Activated gamma-delta T cell treated with anti-CD3 and anti-CD28 coated beads, Interleukin-2, amount 50 U/mL, for 16 hours (primary cell): Measurements from ENCODE around the gene ZFP69.
"Not testable (repeated sequence)": the region's sequence is repeated elsewhere in the genome, so short reads cannot be mapped to it uniquely, and the experiment has no call there.

ENCODE experiments used
- DNase-seq: peaks from one replicate; pipeline ENCODE4 v3.0.0-alpha.2; 2020; ENCODE audit warnings: low read depth

The ZFP69 gene

GRCh38 chr1:40476924-40477677 is at the start of gene ZFP69:
ZFP69 (plus strand) TSS chr1:40477290; CDS start chr1:40479362, 2,072 bp downstream.
- peak; percentile 53 for DNase-seq

DNA sequence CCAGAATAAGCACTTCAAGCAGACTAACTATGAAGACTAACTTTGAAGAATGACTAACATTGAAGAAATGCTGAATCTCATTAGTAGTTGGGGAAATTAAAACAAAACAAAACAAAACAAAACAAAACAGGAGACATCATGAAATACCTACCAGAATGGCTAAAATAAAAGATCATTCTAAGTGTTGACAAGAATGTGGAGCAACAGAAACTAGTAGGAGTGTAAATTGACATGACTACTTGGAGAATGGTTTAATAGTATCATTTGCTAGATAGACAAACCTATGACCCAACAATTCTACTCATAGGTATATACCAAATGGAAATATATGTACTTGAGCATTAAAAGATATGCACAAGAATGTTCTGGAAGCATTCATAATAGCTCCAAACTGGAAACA is 45.7 kb upstream of the ZFP69 start:
- no peak for DNase-seq

DNA sequence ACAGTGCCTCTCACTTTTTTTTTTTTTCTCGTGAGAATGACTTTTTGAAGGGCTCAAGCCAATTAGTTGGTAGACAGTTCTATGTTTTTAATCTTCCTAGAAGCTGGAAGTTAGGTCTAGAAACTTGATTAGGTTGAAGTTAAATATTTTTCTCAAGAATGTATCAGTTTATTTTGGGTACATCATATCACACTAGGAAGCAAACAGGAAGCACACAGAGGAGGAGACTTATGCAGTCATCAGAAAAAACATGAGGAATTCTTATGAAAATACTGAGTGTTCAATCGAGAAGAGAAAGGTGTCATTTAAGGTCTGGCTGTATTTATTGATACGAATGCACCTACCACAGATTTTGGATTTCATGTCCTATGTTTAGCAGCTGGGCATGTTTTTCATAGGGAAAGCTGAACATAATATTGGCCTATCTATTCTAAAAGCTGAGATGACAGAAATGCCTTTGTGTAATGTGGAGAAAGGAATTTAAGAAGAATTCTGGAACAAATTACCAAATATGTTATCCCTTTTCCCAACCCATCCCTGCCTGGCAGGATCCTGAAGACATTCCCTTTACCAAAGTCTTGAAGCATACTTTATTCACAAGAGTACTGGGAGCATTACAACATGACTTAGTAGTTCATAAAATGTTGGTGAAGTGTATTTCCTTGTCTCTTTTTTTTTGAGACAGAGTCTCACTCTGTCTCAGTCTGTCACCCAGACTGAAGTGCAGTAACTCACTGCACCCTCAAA is 44.3 kb upstream of the ZFP69 start:
- DNase-seq = no peak

DNA sequence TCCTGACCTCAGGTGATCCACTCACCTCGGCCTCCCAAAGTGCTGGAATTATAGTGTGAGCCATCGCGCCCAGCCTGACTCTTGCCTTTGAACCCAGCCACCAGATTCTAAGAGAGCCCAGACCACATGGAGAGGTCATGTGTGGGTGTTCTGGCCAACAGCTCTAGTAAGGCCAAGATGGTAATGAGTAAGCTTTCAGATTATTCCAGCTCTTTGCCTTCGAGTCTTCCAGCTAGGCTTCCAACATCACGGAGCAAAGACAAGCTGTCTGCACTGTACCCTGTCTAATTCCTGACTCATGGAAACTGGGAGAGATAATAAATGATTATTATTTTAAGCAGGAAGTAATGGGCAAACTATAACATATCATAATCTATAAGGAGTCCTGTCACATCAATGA is 41.6 kb upstream of the ZFP69 start:
- no peak for DNase-seq

DNA sequence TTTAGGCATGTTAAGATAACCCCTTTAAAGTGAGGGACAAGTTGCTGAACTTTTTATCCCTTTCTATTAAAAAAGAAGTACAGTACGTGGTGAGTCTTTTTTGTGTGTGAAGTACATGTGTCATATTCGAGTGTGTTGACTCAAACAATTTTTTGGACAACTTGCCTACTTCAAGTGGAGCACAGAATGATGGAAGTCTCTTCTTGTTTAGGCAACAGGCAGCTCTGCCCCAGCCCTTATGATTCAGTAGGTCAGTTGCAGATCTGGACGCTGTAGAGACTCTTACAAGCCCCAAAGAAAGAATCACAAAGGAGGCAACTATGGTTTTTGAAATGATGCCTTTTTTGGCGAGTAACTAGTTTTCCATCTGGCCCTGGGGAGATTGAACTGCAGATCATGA is 41.2 kb upstream of the ZFP69 start:
- DNase-seq = no peak

DNA sequence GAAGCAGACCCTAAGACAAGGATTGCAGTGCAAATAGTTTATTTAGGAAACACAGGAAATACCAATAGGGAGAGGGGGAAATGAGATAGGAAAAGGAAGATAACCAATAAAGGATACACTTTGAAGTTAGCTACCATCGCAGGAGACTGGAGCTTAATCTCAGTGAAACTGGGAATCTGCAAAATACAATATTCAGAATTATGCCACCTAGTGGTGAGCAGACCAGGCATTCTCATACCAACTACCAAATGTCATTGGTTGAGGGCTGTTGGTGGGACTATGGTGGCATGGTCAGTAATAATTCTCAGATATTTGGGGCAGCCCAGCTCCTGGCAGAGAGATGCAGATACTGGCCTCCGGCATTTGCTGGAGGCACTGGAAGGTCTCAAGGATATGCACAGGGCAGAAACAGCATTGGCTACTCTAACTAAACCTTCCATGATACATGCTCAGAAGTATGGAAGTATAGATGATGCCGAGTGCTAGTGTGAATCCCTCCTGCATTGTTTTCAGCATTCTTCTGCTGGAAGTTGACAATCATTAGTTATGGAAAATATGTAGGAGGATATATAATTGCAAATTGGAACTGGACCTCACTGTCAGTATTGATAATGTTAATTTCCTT is 38.6 kb upstream of the ZFP69 start:
- DNase-seq = peak; percentile 5

- no peak for DNase-seq
These were observed 37.8 kb upstream of the ZFP69 start for GRCh38 chr1:40439247-40439646.

DNA sequence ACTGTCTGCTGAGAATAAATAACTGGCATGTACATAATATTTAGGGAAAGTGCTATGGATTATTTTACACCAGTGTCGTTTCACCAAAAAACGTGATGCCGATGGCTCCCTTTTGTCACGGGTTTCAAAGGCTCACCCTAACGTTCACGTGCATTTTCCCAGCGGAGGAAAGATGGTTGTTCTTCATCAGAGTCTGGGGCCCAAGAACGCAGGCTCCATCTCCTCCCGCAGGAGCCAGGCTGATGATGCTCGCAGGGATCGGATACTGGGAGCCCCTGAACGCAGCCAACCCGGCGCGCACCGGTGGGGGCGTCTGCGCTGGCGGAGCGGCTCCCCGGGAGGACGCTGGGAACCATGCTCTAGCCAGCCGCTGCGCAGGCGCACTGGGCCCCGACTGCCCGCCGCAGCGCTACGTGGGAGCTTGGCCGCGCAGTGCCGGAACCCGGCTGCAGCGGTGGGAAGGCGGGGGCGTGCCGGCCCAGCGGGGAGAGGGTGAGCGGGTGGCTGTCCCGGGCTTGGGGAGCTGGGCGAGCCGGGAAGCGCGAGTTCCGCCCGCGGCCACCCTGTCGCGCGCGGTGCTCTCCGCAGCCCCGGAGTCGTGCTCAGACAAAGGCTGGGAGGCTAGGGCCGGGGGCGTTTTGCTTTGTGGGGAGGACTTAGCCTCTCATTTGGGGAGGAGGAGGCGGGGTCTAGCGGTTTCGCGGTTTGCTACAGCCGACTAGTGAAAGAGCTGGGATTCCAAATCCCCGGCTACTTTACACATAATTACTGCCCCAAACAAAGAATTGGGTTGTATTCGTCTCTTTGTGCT is 27.2 kb upstream of the ZFP69 start, which contains the start of gene ZFP69B:
ZFP69B (plus strand) TSS at position 793 of the 811 bp plus-strand sequence. CDS start 486 bp downstream, outside the sequence.
- peak; percentile 81 for DNase-seq

DNA sequence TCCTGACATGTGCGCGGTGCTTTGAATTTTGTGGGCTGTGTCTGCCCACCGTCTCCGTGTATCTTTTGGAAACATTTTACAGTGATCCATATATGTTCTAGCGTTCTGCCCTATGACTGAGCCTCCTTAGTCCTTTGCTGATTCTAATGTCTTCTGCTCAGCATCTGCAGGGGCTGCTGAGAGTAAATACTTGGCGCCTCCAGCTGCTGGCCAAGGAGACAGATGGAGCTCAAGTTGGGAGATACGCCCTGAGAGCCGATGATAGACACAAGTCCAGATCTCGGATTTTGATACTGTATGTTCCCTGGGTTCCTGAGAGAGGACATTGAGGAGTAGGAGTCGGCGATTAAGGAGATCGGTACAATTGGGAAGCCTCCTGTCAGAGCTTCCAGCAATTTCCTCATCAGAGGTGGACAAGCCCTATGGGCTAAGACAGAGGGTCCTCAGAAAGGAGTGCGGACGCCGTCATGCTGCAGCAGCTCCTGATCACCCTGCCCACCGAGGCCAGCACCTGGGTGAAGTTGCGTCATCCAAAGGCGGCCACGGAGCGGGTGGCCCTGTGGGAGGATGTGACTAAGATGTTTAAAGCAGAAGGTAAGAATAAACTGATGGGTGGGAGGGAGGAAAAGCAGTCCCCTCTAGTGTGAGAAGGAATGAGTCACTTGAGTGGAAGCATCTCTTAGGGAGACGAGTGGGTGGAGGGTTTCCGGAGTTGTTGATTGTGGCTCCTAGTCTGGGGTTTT is 26.4 kb upstream of the ZFP69 start:
- peak; percentile 81 for DNase-seq

DNA sequence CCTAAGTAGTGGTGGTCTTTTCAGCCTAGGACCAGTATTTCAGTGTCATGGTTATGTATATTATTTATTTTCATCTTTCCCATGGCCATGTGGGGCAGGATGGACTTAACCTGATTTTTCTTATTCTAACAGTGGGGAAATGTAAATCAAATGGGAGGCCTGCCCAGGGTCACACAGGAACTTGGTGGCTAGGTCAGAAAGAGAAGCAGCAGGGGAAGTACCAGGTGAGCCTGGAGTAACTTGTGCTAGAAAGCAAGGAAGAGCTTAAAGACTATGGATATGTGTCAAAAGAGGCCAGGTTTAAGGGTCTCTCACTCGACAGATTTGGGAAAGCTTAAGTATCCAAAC is 25.9 kb upstream of the ZFP69 start:
- no peak for DNase-seq

GRCh38 chr1:40454873-40455272 is 22.2 kb upstream of the ZFP69 start:
- no peak for DNase-seq

DNA sequence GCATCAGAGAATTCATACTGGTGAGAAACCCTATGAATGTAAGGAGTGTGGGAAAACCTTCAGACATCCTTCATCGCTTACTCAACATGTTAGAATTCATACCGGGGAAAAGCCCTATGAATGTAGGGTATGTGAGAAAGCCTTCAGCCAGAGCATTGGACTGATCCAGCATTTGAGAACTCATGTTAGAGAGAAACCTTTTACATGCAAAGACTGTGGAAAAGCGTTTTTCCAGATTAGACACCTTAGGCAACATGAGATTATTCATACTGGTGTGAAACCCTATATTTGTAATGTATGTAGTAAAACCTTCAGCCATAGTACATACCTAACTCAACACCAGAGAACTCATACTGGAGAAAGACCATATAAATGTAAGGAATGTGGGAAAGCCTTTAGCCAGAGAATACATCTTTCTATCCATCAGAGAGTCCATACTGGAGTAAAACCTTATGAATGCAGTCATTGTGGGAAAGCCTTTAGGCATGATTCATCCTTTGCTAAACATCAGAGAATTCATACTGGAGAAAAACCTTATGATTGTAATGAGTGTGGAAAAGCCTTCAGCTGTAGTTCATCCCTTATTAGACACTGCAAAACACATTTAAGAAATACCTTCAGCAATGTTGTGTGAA is 14.0 kb upstream of the ZFP69 start:
- no peak for DNase-seq

DNA sequence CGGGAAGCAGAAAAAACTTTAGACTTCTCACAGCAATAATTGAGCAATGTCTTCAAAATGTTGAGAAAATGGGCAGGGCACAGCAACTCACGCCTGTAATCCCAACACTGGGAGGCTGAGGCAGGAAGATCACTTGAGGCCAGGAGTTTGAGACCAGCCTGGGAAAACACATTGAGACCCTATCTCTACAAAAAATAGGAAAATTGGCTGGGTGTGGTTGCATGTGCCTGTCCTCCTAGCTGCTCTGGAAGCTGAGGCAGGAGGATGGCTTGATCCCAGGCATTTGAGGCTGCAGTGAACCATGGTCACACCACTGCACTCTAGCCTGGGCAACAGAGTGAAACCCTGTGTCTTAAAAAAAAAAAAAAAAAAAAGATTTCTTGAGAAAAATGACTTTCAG is 7.8 kb upstream of the ZFP69 start:
- no peak for DNase-seq

GRCh38 chr1:40475268-40475667 is 1.8 kb upstream of the ZFP69 start:
- no peak for DNase-seq

DNA sequence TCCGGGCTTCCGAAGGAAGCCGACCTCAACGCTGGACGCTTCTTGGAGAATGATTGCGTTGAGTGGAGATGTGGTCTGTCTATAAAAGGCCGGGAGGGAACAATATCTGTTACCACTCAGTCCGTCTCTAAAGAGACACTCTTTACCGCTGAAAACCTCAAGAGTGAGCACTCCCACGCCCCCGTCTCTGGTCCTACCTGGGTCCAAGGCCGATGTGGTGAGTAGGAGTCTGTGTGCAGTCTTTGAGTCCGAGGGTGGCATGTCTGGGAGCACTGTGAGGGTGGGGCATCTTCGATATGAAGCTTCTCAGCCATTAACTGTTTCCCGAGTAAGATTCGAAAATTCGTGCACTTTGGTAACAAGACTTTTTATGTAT is 576 bp downstream of the ZFP69 start:
- DNase-seq = no peak

DNA sequence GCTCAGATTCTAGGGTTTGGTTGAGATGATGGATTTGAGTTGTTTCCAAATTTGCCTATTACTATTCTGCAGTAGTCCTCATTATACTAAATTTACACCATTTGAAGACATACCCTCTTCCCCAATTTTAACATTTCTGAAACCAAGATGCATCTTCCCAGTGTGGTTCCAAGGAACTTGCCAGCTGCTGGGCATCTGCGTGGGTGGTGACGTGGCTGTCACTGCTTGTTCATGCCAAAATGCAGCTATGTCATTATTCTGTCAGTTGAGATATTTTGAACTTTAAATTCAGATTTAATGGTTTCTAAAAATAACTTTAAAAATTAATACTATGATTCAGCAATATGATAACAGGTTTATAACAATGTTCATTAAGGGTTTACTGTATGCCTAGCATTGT is 1.2 kb downstream of the ZFP69 start:
- no peak for DNase-seq

GRCh38 chr1:40479156-40479555 is 2.1 kb downstream of the ZFP69 start:
- no peak for DNase-seq

DNA sequence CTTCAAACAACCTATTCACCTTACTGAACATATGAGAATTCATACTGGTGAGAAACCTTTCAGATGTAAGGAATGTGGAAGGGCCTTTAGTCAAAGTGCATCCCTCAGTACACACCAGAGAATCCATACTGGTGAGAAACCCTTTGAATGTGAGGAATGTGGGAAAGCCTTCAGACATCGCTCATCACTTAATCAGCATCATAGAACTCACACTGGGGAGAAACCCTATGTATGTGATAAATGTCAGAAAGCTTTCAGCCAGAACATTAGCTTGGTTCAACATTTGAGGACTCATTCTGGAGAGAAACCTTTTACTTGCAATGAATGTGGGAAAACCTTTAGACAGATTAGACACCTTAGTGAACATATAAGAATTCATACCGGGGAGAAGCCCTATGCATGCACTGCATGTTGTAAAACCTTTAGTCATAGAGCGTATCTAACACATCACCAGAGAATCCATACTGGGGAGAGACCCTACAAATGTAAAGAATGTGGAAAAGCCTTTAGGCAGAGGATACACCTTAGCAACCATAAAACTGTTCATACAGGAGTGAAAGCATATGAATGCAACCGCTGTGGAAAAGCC is 18.3 kb downstream of the ZFP69 start:
- no peak for DNase-seq

DNA sequence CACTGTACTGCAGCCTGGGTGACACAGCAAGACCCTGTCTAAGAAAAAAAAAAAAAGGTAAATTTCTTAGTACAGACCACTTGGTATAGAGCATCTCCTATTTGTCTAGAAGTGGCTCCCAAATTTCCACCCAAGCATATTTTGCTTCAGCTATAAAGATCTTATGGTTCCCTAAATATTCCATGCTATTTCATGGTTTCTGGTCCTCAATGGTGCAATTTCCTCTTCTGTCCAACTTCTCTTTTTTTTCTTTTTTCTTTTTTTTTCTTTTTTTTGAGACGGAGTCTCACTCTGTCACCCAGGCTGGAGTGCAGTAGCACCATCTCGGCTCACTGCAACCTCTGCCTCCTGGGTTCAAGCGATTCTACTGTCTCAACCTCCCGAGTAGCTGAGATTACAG is 25.6 kb downstream of the ZFP69 start:
- not testable (repeated sequence) for DNase-seq

DNA sequence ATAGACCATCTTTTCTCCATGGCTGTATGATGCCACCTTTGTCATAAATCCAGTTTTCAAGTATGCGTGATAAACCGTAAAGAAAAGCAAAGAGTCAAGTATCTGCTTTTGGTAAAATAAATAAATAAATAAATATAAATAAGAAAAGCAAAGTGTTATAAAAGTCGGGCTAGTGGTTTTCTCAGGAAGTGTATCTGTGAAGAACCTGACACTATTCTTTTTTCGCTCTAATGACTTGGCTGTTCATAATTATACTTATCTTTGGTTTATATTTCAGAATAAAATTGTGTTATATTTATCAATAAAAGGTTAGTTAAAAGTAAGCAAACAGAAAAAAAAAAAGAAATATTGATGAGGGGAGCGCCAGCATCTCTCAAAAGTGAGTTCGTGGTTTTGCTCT is 30.9 kb downstream of the ZFP69 start:
- DNase-seq = no peak
